ENCODE data around the gene FTCD. TPM values are rescaled to one million over a fixed set of nuclear protein-coding genes. Genes with fewer than 3 reads are reported as not detected.
"Not testable (repeated sequence)": the region's sequence is repeated elsewhere in the genome, so short reads cannot be mapped to it uniquely, and the experiment has no call there.

Gene FTCD
- total and polyA plus RNA-seq, 2 experiments from 2014 or later: not detected

DNA sequence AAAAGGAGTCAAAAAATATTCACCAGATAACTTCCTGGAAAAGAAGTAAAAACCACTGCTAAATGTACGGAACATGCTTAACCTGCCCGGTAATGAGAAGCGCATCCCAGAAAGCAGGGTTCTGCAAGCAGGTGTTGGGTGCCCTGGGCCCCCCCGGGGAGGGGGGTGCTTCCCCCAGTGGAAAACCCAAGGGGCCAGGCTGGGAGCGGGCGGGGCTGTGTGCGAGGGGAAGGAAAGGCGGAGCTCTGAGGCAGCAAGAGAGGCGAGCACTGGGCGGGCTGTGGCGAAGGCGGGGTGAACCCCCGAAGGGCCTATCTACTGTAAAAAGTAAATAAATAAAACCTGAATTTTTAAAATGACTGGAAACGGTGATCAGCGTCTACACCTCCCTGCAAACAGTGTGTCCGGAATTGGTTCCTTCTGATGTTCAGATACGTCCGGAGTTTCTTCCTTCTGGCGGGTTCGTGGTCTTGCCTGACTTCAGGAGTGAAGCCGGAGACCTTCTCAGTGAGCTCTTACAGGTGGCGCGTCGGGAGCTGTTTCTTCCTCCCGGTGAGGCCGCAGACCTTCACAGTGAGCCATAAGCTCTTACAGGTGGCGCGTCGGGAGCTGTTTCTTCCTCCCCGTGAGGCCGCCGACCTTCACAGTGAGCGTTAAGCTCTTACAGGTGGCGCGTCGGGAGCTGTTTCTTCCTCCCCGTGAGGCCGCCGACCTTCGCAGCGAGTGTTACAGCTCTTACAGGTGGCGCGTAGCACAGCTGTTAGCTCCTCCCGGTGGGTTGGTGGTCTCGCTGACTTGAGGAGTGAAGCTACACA is 13.4 kb downstream of the FTCD start:
- no peak overlapping the region for H3K4me2 ChIP-seq (ENCODE audit: unreplicated experiment)
- in situ Hi-C loops (cut with MboI): no loop called here
- no peaks in the 10 kb centered on the region for H3K27me3 ChIP-seq (replicated peaks; ENCODE audit: insufficient read depth)
- 92% methylated on average over 28 to 45 of the region's 45 CpGs for WGBS, 2 experiments (ENCODE audit: low coverage in 1 of 2, low lambda C conversion rate in 2 of 2, missing lambda C conversion rate in 2 of 2)
- no peaks in the 10 kb centered on the region for H3K9me2 ChIP-seq (ENCODE audit: insufficient read depth)
- no peak overlapping the region for H3K9ac ChIP-seq
- H3K9me3 ChIP-seq (ENCODE audit: low read depth): no peaks in the 10 kb centered on the region
- DNase-seq: no peak
- no peaks in the 10 kb centered on the region for H3K36me3 ChIP-seq (ENCODE audit: low read depth)
- H2AFZ ChIP-seq: no peak overlapping the region
- H4K20me1 ChIP-seq (ENCODE audit: insufficient read depth): no peaks in the 10 kb centered on the region
- H3K79me2 ChIP-seq (ENCODE audit: insufficient read depth): no peaks in the 10 kb centered on the region
- no peaks in the 10 kb centered on the region for H3F3A ChIP-seq (ENCODE audit: insufficient read depth)
- H3K4me1 ChIP-seq (ENCODE audit: insufficient read depth): 0 out of 2 replicates have a peak, but pooled peaks cover 4% of the 10 kb centered on the region
- no peak overlapping the region for H3K4me3 ChIP-seq
- no peak overlapping the region for H3K27ac ChIP-seq
- no peak for TF ChIP-seq EZH2 (IDR thresholded peaks at IDR 0.05; ENCODE audit: insufficient read depth, poor library complexity, severe bottlenecking)
- no peak for TF ChIP-seq EZH2phosphoT487 (IDR thresholded peaks at IDR 0.05; ENCODE audit: insufficient read depth, low read depth)

DNA sequence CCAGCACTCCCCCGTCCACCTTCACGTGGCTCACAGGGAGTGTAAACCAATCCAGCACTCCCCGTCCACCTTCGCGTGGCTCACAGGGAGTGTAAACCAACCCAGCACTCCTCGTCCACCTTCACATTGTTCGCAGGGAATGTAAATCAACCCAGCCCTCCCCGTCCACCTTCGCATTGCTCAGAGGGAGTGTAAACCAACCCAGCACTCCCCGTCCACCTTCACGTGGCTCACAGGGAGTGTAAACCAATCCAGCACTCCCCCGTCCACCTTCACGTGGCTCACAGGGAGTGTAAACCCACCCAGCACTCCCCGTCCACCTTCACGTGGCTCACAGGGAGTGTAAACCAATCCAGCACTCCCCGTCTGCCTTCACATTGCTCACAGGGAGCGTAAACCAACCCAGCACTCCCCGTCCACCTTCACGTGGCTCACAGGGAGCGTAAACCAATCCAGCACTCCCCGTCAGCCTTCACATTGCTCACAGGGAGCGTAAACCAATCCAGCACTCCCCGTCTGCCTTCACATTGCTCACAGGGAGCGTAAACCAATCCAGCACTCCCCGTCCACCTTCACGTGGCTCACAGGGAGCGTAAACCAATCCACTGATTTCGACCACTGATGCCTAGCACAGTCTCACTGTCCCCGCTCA is 14.9 kb downstream of the FTCD start:
- H3K79me2 ChIP-seq (ENCODE audit: insufficient read depth); H3K27ac ChIP-seq; H3K9ac ChIP-seq; H3K36me3 ChIP-seq (ENCODE audit: low read depth); DNase-seq; H3K4me3 ChIP-seq; H3K9me3 ChIP-seq (ENCODE audit: low read depth); H3K4me1 ChIP-seq (ENCODE audit: insufficient read depth); H3K9me2 ChIP-seq (ENCODE audit: insufficient read depth); H2AFZ ChIP-seq; H3K27me3 ChIP-seq (replicated peaks; ENCODE audit: insufficient read depth); H4K20me1 ChIP-seq (ENCODE audit: insufficient read depth); H3F3A ChIP-seq (ENCODE audit: insufficient read depth); H3K4me2 ChIP-seq (ENCODE audit: unreplicated experiment); in situ Hi-C loops (cut with MboI): not testable (repeated sequence)
- 69 to 80% methylated on average over 19 to 29 of the region's 29 CpGs for WGBS, 2 experiments (ENCODE audit: low coverage in 1 of 2, low lambda C conversion rate in 2 of 2, missing lambda C conversion rate in 2 of 2)

DNA sequence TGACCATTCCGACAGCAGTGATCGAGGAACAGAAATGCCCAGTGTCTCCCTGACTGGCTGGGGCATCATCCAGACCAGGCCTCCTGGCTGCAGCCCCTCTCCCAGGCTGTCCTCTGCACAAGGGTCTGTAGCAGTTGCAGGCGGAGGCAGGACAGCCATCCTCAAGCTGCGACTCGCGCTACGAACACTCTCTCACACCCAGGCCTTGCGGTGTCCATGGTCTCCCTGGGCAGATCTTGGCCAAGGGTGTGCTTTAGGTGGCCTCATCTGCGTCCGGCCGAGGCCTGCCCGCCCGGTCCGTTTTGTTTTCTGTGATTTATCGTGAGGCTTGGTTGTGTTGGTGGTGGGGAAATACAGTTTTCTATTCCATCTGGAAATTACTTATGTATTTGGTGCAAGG is 15.7 kb downstream of the FTCD start:
- Histone ChIP-seq H3K9me3 (ENCODE audit: low read depth) (no peaks in the 10 kb centered on the region), H2AFZ (no peak overlapping the region), H3K27me3 (replicated peaks; ENCODE audit: insufficient read depth) (no peaks in the 10 kb centered on the region), H3F3A (ENCODE audit: insufficient read depth) (peaks cover 8% of the 10 kb centered on the region; the same call in 1 of the 2 replicates), H3K4me3 (no peak overlapping the region), H3K4me1 (ENCODE audit: insufficient read depth) (0 out of 2 replicates have a peak, but pooled peaks cover 4% of the 10 kb centered on the region), H3K27ac (no peak overlapping the region), H3K36me3 (ENCODE audit: low read depth) (no peaks in the 10 kb centered on the region), H3K4me2 (ENCODE audit: unreplicated experiment) (no peak overlapping the region), H3K9ac (no peak overlapping the region), H3K79me2 (ENCODE audit: insufficient read depth) (no peaks in the 10 kb centered on the region), H3K9me2 (ENCODE audit: insufficient read depth) (no peaks in the 10 kb centered on the region), H4K20me1 (ENCODE audit: insufficient read depth) (no peaks in the 10 kb centered on the region)
- in situ Hi-C loops (cut with MboI): no loop called here
- no peak for DNase-seq
- 81 to 82% methylated on average over 14 to 15 of the region's 15 CpGs for WGBS, 2 experiments (ENCODE audit: low coverage in 1 of 2, low lambda C conversion rate in 2 of 2, missing lambda C conversion rate in 2 of 2)
- TF ChIP-seq EZH2 (IDR thresholded peaks at IDR 0.05; ENCODE audit: insufficient read depth, poor library complexity, severe bottlenecking) (no peak), EZH2phosphoT487 (IDR thresholded peaks at IDR 0.05; ENCODE audit: insufficient read depth, low read depth) (no peak)

DNA sequence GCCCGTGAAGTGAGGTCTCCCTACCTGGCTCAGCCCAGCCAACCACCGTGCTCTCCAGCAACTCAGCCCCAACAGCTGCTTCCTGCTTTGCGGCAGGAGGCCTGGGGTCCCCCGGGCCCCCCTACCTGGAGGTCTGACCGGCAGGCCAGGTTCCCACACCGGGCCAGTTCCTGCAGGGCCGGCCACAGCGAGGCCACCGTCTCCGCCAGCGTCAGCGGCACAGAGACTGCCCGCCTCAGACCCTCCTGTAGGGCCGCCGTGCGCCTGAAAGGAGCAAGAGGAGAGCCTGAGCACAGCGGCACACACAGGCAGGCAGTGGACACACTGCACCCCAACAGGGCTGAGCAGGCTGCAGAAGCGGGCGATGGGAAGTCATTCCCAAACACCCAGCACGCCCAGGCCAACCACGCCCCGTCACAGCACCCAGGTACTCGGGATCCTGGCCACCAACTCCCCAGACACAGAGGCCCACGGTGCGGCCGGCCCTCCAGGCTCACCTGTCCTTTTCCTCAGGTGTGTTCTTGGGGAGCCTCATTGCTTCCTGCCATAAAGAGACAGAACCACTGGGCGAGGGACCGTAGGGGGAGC is 16.9 kb downstream of the FTCD start:
- H3K4me2 ChIP-seq (ENCODE audit: unreplicated experiment): no peak overlapping the region
- no peak overlapping the region for H3K9ac ChIP-seq
- no peaks in the 10 kb centered on the region for H3K79me2 ChIP-seq (ENCODE audit: insufficient read depth)
- no peaks in the 10 kb centered on the region for H4K20me1 ChIP-seq (ENCODE audit: insufficient read depth)
- no peak overlapping the region for H2AFZ ChIP-seq
- no peak overlapping the region for H3K4me3 ChIP-seq
- H3K27me3 ChIP-seq (replicated peaks; ENCODE audit: insufficient read depth): no peaks in the 10 kb centered on the region
- H3K36me3 ChIP-seq (ENCODE audit: low read depth): no peaks in the 10 kb centered on the region
- 90 to 92% methylated on average over 28 of the region's 28 CpGs for WGBS, 2 experiments (ENCODE audit: low coverage in 1 of 2, low lambda C conversion rate in 2 of 2, missing lambda C conversion rate in 2 of 2)
- in situ Hi-C loops (cut with MboI): no loop called here
- H3K9me3 ChIP-seq (ENCODE audit: low read depth): no peaks in the 10 kb centered on the region
- DNase-seq: no peak
- TF ChIP-seq EZH2phosphoT487 (IDR thresholded peaks at IDR 0.05; ENCODE audit: insufficient read depth, low read depth): no peak
- no peak for TF ChIP-seq EZH2 (IDR thresholded peaks at IDR 0.05; ENCODE audit: insufficient read depth, poor library complexity, severe bottlenecking)
- no peak overlapping the region for H3K27ac ChIP-seq
- no peaks in the 10 kb centered on the region for H3K9me2 ChIP-seq (ENCODE audit: insufficient read depth)
- H3F3A ChIP-seq (ENCODE audit: insufficient read depth): peaks cover 9% of the 10 kb centered on the region; the same call in 1 of the 2 replicates
- H3K4me1 ChIP-seq (ENCODE audit: insufficient read depth): no peaks in the 10 kb centered on the region
